ENCODE measurements around the gene SPO11. TPM values are rescaled to one million over a fixed set of nuclear protein-coding genes. Genes with fewer than 3 reads are reported as not detected.
"Not testable (repeated sequence)": the region's sequence is repeated elsewhere in the genome, so short reads cannot be mapped to it uniquely, and the experiment has no call there.

The SPO11 gene
- polyA plus RNA-seq, 2 of the 4 experiments (the other 2 are of a cell fraction), result not detected

DNA sequence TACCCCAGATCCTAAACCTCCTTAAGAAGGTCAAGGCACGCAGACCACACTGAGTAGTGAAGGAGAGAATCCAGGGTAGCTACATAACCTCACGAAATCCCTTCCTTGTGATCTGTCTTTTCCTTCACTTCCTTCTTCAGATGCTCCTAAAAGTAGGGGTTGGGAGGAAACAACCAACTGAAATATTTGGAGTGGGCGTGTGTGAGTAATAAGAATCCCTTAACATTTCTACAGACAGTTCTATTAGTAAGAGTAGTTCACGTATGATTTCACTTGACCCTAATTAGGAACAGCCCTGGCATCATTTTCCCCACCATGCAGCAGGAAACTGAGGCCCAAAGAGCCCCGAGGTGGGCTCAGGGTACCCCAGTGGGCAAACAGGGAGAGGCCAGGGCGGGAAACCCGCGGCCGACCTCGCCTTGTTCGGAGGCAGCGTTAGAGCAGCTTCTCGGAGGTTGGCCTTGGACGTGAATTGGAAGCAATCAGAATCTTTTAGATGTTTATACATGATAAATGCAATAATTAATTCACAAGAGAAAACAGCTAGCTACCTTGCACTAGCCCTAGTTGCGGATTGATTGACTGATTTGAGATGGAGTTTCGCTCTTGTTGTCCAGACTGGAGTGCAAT lies 20.6 kb downstream of the SPO11 start:
- ChIA-PET CTCF (interaction anchor here (2.5 to 7.2 kb wide), 4 partner anchors 11 to 799 kb away, joined by 7 to 244 read pairs (median 48); no protein-coding TSS in a partner anchor), POLR2A (no interaction called here)
- Histone ChIP-seq H3K4me3 (no peak overlapping the region), H3K4me1 (peaks cover 10% of the 10 kb centered on the region), H3K4me2 (no peak overlapping the region), H3K9me3 (no peaks in the 10 kb centered on the region), H3K27ac (peak overlapping the region in 1 of 2 experiments; percentile 93; a peak in 3 of 6 replicates)
- DNase-seq (ENCODE audit: low read depth in 1 of 2, low spot score in 1 of 2), result no peak
- ATAC-seq, result no peak
- WGBS (ENCODE audit: missing lambda C conversion rate), result 89% methylated on average over 16 of the region's 16 CpGs
- no peak for TF ChIP-seq ZFP36 (IDR thresholded peaks at IDR 0.05; ENCODE audit: borderline replicate concordance, partially characterized antibody)
- TF ChIP-seq HOXB5 (CRISPR knock-in tag; IDR thresholded peaks at IDR 0.05), result no peak
- no peak for TF ChIP-seq CHD2 (IDR thresholded peaks at IDR 0.05; ENCODE audit: low read length, partially characterized antibody)
- no peak for TF ChIP-seq CBX2 (IDR thresholded peaks at IDR 0.05; ENCODE audit: borderline replicate concordance, low read depth)
- no peak for TF ChIP-seq MYC (IDR thresholded peaks at IDR 0.05; ENCODE audit: borderline replicate concordance, low read length)
- no peak for TF ChIP-seq POLR2AphosphoS2 (conservative IDR thresholded peaks at IDR 0.05; ENCODE audit: low read length)
- TF ChIP-seq, protein P1, sequence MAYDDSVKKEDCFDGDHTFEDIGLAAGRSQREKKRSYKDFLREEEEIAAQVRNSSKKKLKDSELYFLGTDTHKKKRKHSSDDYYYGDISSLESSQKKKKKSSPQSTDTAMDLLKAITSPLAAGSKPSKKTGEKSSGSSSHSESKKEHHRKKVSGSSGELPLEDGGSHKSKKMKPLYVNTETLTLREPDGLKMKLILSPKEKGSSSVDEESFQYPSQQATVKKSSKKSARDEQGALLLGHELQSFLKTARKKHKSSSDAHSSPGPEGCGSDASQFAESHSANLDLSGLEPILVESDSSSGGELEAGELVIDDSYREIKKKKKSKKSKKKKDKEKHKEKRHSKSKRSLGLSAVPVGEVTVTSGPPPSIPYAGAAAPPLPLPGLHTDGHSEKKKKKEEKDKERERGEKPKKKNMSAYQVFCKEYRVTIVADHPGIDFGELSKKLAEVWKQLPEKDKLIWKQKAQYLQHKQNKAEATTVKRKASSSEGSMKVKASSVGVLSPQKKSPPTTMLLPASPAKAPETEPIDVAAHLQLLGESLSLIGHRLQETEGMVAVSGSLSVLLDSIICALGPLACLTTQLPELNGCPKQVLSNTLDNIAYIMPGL (CRISPR knock-in tag; IDR thresholded peaks at IDR 0.05; ENCODE audit: borderline replicate concordance), result no peak
- no peak for TF ChIP-seq TFCP2L1 (CRISPR knock-in tag; IDR thresholded peaks at IDR 0.05)
- TF ChIP-seq, protein P2, sequence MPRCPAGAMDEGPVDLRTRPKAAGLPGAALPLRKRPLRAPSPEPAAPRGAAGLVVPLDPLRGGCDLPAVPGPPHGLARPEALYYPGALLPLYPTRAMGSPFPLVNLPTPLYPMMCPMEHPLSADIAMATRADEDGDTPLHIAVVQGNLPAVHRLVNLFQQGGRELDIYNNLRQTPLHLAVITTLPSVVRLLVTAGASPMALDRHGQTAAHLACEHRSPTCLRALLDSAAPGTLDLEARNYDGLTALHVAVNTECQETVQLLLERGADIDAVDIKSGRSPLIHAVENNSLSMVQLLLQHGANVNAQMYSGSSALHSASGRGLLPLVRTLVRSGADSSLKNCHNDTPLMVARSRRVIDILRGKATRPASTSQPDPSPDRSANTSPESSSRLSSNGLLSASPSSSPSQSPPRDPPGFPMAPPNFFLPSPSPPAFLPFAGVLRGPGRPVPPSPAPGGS (IDR thresholded peaks at IDR 0.05), result no peak
- FAIRE-seq, result no peak

DNA sequence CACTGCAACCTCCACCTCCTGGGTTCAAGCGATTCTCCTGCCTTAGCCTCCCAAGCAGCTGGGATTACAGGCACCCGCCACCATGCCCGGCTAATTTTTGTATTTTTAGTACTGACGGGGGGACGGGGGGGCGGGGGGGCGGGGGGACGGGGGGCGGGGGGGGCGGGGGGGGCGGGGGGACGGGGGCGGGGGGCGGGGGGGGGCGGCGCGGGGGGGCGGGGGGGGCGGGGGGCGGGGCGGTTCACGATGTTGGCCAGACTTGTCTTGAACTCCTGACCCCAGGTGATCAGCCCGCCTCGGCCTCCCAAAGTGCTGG lies 21.1 kb downstream of the SPO11 start:
- WGBS (ENCODE audit: missing lambda C conversion rate), result 37% methylated on average over 6 of the region's 24 CpGs
- CTCF ChIA-PET, result interaction anchor here (2.5 to 7.2 kb wide), 4 partner anchors 11 to 799 kb away, joined by 7 to 244 read pairs (median 48); no protein-coding TSS in a partner anchor
- peak overlapping the region; percentile 81; the same call in 1 of the 3 replicates for H3K4me2 ChIP-seq
- ATAC-seq; FAIRE-seq; H3K9me3 ChIP-seq; H3K4me1 ChIP-seq; DNase-seq (ENCODE audit: low read depth in 1 of 2, low spot score in 1 of 2); POLR2A ChIA-PET: not testable (repeated sequence)
- peak overlapping the region; percentile 93 to 95 for H3K27ac ChIP-seq
- H3K4me3 ChIP-seq, result peak overlapping the region; percentile 95

DNA sequence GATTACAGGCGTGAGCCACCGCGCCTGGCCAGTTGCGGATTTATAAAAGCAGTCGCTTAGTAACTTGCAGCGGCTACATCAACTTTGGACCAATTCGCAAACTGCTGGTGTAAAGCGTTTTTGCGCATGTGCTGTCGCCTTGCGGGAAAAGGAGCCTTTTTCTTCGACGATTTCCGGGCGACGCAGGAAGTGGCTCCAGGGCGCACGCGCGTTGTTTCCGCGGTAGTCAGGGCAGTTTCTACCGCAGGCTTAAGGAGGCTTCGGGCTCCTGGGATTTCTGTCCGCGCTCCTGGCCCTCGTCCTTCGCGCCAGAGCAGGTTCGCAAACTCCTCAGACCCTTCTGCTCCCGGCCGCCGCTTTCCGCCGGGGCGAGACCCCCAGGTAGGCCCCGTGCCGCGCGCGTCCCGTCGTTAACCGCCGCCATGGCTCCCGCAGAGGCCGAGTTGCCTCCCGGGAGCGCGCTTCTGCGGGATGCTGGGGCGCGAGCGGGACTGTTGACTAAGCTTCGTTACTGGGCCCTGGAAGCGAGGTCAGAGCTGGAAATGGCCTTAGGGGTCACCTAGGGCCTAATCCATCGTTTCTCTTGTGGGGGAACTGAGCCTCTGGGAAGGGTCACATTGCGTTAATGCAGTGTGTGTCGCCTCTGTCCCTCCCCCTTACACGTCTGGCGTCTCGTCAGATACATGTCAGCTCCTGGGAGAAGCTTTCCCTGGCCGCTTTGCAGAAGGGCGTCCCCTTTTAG lies 21.6 kb downstream of the SPO11 start, which contains the start of gene RAE1:
RAE1 (plus strand) TSS at position 214 of the 742 bp plus-strand sequence. CDS start 2,784 bp downstream, outside the sequence.
- Histone ChIP-seq H3K4me3 (peak within 1 kb of the TSS; percentile 95), H3K9me3 (no peaks in the 10 kb centered on the region), H3K4me2 (peak within 1 kb of the TSS; percentile 81), H3K27ac (peak within 1 kb of the TSS; percentile 93 to 95), H3K4me1 (peaks cover 10% of the 10 kb centered on the region)
- under 1% methylated on average over 31 of the region's 64 CpGs for WGBS (ENCODE audit: missing lambda C conversion rate)
- ChIA-PET POLR2A (no interaction called here), CTCF (interaction anchor here (1.0 to 2.5 kb wide), 4 partner anchors 10 to 261 kb away, joined by 3 to 7 read pairs (median 4); no protein-coding TSS in a partner anchor)
- DNase-seq (ENCODE audit: low read depth in 1 of 2, low spot score in 1 of 2) (peak; percentile 68 to 92), ATAC-seq (peak; percentile 93 to 94), FAIRE-seq (no peak)
- TF ChIP-seq, protein P3, sequence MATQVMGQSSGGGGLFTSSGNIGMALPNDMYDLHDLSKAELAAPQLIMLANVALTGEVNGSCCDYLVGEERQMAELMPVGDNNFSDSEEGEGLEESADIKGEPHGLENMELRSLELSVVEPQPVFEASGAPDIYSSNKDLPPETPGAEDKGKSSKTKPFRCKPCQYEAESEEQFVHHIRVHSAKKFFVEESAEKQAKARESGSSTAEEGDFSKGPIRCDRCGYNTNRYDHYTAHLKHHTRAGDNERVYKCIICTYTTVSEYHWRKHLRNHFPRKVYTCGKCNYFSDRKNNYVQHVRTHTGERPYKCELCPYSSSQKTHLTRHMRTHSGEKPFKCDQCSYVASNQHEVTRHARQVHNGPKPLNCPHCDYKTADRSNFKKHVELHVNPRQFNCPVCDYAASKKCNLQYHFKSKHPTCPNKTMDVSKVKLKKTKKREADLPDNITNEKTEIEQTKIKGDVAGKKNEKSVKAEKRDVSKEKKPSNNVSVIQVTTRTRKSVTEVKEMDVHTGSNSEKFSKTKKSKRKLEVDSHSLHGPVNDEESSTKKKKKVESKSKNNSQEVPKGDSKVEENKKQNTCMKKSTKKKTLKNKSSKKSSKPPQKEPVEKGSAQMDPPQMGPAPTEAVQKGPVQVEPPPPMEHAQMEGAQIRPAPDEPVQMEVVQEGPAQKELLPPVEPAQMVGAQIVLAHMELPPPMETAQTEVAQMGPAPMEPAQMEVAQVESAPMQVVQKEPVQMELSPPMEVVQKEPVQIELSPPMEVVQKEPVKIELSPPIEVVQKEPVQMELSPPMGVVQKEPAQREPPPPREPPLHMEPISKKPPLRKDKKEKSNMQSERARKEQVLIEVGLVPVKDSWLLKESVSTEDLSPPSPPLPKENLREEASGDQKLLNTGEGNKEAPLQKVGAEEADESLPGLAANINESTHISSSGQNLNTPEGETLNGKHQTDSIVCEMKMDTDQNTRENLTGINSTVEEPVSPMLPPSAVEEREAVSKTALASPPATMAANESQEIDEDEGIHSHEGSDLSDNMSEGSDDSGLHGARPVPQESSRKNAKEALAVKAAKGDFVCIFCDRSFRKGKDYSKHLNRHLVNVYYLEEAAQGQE (IDR thresholded peaks at IDR 0.05), result no peak
- TF ChIP-seq MAFK (IDR thresholded peaks at IDR 0.05; ENCODE audit: partially characterized antibody), result no peak
- no peak for TF ChIP-seq ZC3H11A (IDR thresholded peaks at IDR 0.05)
- TF ChIP-seq, protein P4, sequence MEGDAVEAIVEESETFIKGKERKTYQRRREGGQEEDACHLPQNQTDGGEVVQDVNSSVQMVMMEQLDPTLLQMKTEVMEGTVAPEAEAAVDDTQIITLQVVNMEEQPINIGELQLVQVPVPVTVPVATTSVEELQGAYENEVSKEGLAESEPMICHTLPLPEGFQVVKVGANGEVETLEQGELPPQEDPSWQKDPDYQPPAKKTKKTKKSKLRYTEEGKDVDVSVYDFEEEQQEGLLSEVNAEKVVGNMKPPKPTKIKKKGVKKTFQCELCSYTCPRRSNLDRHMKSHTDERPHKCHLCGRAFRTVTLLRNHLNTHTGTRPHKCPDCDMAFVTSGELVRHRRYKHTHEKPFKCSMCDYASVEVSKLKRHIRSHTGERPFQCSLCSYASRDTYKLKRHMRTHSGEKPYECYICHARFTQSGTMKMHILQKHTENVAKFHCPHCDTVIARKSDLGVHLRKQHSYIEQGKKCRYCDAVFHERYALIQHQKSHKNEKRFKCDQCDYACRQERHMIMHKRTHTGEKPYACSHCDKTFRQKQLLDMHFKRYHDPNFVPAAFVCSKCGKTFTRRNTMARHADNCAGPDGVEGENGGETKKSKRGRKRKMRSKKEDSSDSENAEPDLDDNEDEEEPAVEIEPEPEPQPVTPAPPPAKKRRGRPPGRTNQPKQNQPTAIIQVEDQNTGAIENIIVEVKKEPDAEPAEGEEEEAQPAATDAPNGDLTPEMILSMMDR (IDR thresholded peaks at IDR 0.05), result no peak
- TF ChIP-seq FOXS1 (CRISPR knock-in tag; IDR thresholded peaks at IDR 0.05), result no peak
- TF ChIP-seq NPAS2 (CRISPR knock-in tag; IDR thresholded peaks at IDR 0.05; ENCODE audit: borderline replicate concordance), result no peak
- TF ChIP-seq ZFP36 (IDR thresholded peaks at IDR 0.05; ENCODE audit: borderline replicate concordance, partially characterized antibody), result no peak
- no peak for TF ChIP-seq CHD2 (IDR thresholded peaks at IDR 0.05; ENCODE audit: low read length, partially characterized antibody)
- no peak for TF ChIP-seq KDM1A (IDR thresholded peaks at IDR 0.05; ENCODE audit: low read depth)
- TF ChIP-seq, protein P5, sequence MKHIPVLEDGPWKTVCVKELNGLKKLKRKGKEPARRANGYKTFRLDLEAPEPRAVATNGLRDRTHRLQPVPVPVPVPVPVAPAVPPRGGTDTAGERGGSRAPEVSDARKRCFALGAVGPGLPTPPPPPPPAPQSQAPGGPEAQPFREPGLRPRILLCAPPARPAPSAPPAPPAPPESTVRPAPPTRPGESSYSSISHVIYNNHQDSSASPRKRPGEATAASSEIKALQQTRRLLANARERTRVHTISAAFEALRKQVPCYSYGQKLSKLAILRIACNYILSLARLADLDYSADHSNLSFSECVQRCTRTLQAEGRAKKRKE (CRISPR knock-in tag; IDR thresholded peaks at IDR 0.05; ENCODE audit: low read depth), result no peak
- TF ChIP-seq RNF2 (IDR thresholded peaks at IDR 0.05; ENCODE audit: borderline replicate concordance, low read depth), result no peak
- no peak for TF ChIP-seq RAD21 (conservative IDR thresholded peaks at IDR 0.05 in 1 of 2, IDR thresholded peaks at IDR 0.05 in 1 of 2)
- TF ChIP-seq NFE2L2 (conservative IDR thresholded peaks at IDR 0.05; ENCODE audit: low read length), result no peak
- no peak for TF ChIP-seq CBX2 (IDR thresholded peaks at IDR 0.05; ENCODE audit: borderline replicate concordance, low read depth)
